Smooth muscle cell (in vitro differentiated cells): ENCODE measurements around the gene SPATS1. TPM values are rescaled to one million over a fixed set of nuclear protein-coding genes. Genes with fewer than 3 reads are reported as not detected.

Experiments used
- DNase-seq: peaks from one replicate; lab custom pipeline; 2025; ENCODE audit not compliant: unreplicated experiment; lab: John Stamatoyannopoulos, UW
- H2AFZ ChIP-seq: fragments of 200-600 bp; sonication (generic); 2 replicates; pipeline ENCODE4 v1.6.0; 2016; ENCODE audit warnings: antibody characterized with exemption, low read depth, mild to moderate bottlenecking
- H3F3A ChIP-seq: fragments of 200-600 bp; sonication (generic); 2 replicates; pipeline ENCODE4 v1.6.0; 2017; ENCODE audit warnings: antibody characterized with exemption, low read depth
- H3K27ac ChIP-seq: fragments of 200-600 bp; sonication (generic); 2 replicates; pipeline ENCODE4 v1.5.1; 2016; ENCODE audit warnings: low read depth, mild to moderate bottlenecking
- H3K27me3 ChIP-seq: fragments of 200-600 bp; sonication (generic); 2 replicates; pipeline ENCODE4 v1.6.1; 2016; ENCODE audit warnings: low read depth, mild to moderate bottlenecking
- H3K36me3 ChIP-seq: fragments of 200-600 bp; sonication (generic); 2 replicates; pipeline ENCODE4 v1.5.1; 2016; ENCODE audit warnings: low read depth
- H3K4me1 ChIP-seq: fragments of 200-600 bp; sonication (generic); 2 replicates; pipeline ENCODE4 v1.5.1; 2016; ENCODE audit warnings: low read depth
- H3K4me2 ChIP-seq: fragments of 200-600 bp; sonication (generic); 2 replicates; pipeline ENCODE4 v1.6.0; 2016; ENCODE audit warnings: mild to moderate bottlenecking
- H3K4me3 ChIP-seq: fragments of 200-600 bp; sonication (generic); 2 replicates; pipeline ENCODE4 v1.5.1; 2016; ENCODE audit warnings: mild to moderate bottlenecking
- H3K79me2 ChIP-seq: fragments of 200-600 bp; sonication (generic); 2 replicates; pipeline ENCODE4 v1.6.0; 2016; ENCODE audit warnings: low read depth, mild to moderate bottlenecking
- H3K9ac ChIP-seq: fragments of 200-600 bp; sonication (generic); 2 replicates; pipeline ENCODE4 v1.6.0; 2016; ENCODE audit warnings: low read depth
- H3K9me3 ChIP-seq: fragments of 200-600 bp; sonication (generic); replicated peaks from 2 replicates; pipeline ENCODE4 v1.5.1; 2016; ENCODE audit warnings: low read depth
- H4K20me1 ChIP-seq: fragments of 200-600 bp; sonication (generic); 2 replicates; pipeline ENCODE4 v1.6.0; 2016; ENCODE audit warnings: low read depth
- CTCF ChIP-seq: fragments of 200-600 bp; sonication (generic); IDR thresholded peaks from 2 replicates; pipeline ENCODE4 v1.5.1; 2017; ENCODE audit warnings: borderline replicate concordance, mild to moderate bottlenecking, antibody characterized with exemption; ENCODE audit not compliant: insufficient read depth, poor library complexity, severe bottlenecking
- WGBS: methylation state at CpG from one replicate; pipeline ENCODE4 v1.1.7; 2016; ENCODE audit warnings: low lambda C conversion rate; 5-methylcytosine and 5-hydroxymethylcytosine counted together
- polyA plus RNA-seq: library from polyadenylated mRNA; unstranded; fragments of >200 nt; fragmentation: Nextera tagmentation; extraction: Ambion mirVana; gene quantifications from 2 replicates; pipeline ENCODE4 v1.2.1, GENCODE V29; 2016
- total RNA-seq: library from RNA; depleted of rRNA; stranded (reverse); fragments of >200 nt; gene quantifications from 2 replicates; pipeline ENCODE4 v1.2.3, GENCODE V29; 2014

Gene SPATS1
- total and polyA plus RNA-seq, 2 experiments from 2014 or later: not detected

DNA sequence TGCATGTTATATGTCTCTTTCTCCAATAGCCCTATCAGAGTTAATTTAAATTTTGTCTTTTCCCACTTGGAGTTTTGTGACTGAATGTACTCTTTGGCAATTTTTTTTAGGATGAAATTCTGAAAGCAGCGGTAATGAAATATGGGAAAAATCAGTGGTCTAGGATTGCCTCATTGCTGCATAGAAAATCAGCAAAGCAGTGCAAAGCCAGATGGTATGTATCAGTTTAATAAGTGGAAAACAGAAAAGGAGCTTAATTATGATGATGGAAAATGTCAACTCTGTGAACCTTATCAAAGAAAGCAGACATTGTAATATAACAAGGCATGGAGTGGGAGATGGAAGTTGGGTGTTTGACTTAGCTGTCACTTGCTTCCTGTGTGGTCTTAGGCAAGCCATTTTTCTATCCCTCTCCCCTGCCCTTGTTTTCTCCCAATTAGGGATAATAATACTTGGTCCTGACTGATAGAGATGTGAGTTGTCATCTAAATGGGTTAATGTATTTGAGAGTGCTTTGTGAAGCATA lies 47.8 kb downstream of the SPATS1 start:
- Histone ChIP-seq H3F3A (peaks cover 4% of the 10 kb centered on the region), H3K4me3 (no peak overlapping the region), H3K9me3 (no peaks in the 10 kb centered on the region), H3K4me2 (peak overlapping the region; percentile 99), H3K36me3 (peaks cover 18% of the 10 kb centered on the region), H3K9ac (no peak overlapping the region), H3K27ac (no peak overlapping the region), H2AFZ (no peak overlapping the region), H3K4me1 (peaks cover 22% of the 10 kb centered on the region), H3K79me2 (peaks cover 27% of the 10 kb centered on the region), H4K20me1 (peaks cover 51% of the 10 kb centered on the region), H3K27me3 (no peaks in the 10 kb centered on the region)
- TF ChIP-seq CTCF: no peak
- no peak for DNase-seq
- WGBS: 100% methylated on average over 1 of the region's 1 CpG

Other genes starting within 250 kb of the SPATS1 start
- 29.2 and 53.4 TPM in 2 replicates for gene MRPL14, start 215.2 kb upstream of the SPATS1 start, total RNA-seq
- gene MRPL14, start 215.2 kb upstream of the SPATS1 start, polyA plus RNA-seq: 97.9 and 99.5 TPM in 2 replicates
- 16.0 and 21.2 TPM in 2 replicates for gene TMEM63B, start 215.1 kb upstream of the SPATS1 start, total RNA-seq
- 10.8 and 15.8 TPM in 2 replicates for gene TMEM63B, start 215.1 kb upstream of the SPATS1 start, polyA plus RNA-seq
- gene CAPN11, start 183.8 kb upstream of the SPATS1 start, total RNA-seq: not detected in 2 replicates
- gene CAPN11, start 183.8 kb upstream of the SPATS1 start, polyA plus RNA-seq: 0.31 TPM in 1 of 2 replicates, not detected in the other
- gene MYMX, start 125.7 kb upstream of the SPATS1 start, total RNA-seq: not detected in 2 replicates
- gene MYMX, start 125.7 kb upstream of the SPATS1 start, polyA plus RNA-seq: not detected in 2 replicates
- 7.3 and 8.0 TPM in 2 replicates for gene SLC29A1, start 119.1 kb upstream of the SPATS1 start, total RNA-seq
- 7.4 and 8.1 TPM in 2 replicates for gene SLC29A1, start 119.1 kb upstream of the SPATS1 start, polyA plus RNA-seq
- gene HSP90AB1, start 95.5 kb upstream of the SPATS1 start, total RNA-seq: 736 and 781 TPM in 2 replicates
- 408 TPM in 2 replicates for gene HSP90AB1, start 95.5 kb upstream of the SPATS1 start, polyA plus RNA-seq
- 68.6 and 78.0 TPM in 2 replicates for gene SLC35B2, start 85.1 kb upstream of the SPATS1 start, total RNA-seq
- gene SLC35B2, start 85.1 kb upstream of the SPATS1 start, polyA plus RNA-seq: 112 and 117 TPM in 2 replicates
- 7.0 and 11.4 TPM in 2 replicates for gene NFKBIE, start 77.1 kb upstream of the SPATS1 start, total RNA-seq
- gene NFKBIE, start 77.1 kb upstream of the SPATS1 start, polyA plus RNA-seq: 11.3 and 12.3 TPM in 2 replicates
- 0.04 TPM in 1 of 2 replicates, not detected in the other for gene TMEM151B, start 72.2 kb upstream of the SPATS1 start, total RNA-seq
- not detected in 2 replicates for gene TMEM151B, start 72.2 kb upstream of the SPATS1 start, polyA plus RNA-seq
- gene AARS2, start 29.3 kb upstream of the SPATS1 start, total RNA-seq: 7.5 and 8.6 TPM in 2 replicates
- 15.1 and 21.5 TPM in 2 replicates for gene AARS2, start 29.3 kb upstream of the SPATS1 start, polyA plus RNA-seq
- 27.5 and 29.7 TPM in 2 replicates for gene CDC5L, start 45.1 kb downstream of the SPATS1 start, total RNA-seq
- 12.5 and 14.3 TPM in 2 replicates for gene CDC5L, start 45.1 kb downstream of the SPATS1 start, polyA plus RNA-seq